ENCODE measurements around the gene ASNSD1.

ASNSD1 gene

GRCh38 chr2:189621781-189622180, 39.5 kb upstream of the ASNSD1 start:
- TF ChIP-seq, protein P1, sequence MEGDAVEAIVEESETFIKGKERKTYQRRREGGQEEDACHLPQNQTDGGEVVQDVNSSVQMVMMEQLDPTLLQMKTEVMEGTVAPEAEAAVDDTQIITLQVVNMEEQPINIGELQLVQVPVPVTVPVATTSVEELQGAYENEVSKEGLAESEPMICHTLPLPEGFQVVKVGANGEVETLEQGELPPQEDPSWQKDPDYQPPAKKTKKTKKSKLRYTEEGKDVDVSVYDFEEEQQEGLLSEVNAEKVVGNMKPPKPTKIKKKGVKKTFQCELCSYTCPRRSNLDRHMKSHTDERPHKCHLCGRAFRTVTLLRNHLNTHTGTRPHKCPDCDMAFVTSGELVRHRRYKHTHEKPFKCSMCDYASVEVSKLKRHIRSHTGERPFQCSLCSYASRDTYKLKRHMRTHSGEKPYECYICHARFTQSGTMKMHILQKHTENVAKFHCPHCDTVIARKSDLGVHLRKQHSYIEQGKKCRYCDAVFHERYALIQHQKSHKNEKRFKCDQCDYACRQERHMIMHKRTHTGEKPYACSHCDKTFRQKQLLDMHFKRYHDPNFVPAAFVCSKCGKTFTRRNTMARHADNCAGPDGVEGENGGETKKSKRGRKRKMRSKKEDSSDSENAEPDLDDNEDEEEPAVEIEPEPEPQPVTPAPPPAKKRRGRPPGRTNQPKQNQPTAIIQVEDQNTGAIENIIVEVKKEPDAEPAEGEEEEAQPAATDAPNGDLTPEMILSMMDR (IDR thresholded peaks at IDR 0.05; ENCODE audit: low read depth, low read length, missing control alignments): no peak
- Histone ChIP-seq H3K27me3 (replicated peaks) (no peaks in the 10 kb centered on the region), H3K27ac (no peak overlapping the region), H3K4me3 (ENCODE audit: low read depth, low read length) (no peak overlapping the region), H3K36me3 (replicated peaks) (no peaks in the 10 kb centered on the region)
- in situ Hi-C loops (cut with HindIII; ENCODE audit: low pct_ligation_motif_present, low sequenced_read_pairs): no loop called here
- no peak for DNase-seq

DNA sequence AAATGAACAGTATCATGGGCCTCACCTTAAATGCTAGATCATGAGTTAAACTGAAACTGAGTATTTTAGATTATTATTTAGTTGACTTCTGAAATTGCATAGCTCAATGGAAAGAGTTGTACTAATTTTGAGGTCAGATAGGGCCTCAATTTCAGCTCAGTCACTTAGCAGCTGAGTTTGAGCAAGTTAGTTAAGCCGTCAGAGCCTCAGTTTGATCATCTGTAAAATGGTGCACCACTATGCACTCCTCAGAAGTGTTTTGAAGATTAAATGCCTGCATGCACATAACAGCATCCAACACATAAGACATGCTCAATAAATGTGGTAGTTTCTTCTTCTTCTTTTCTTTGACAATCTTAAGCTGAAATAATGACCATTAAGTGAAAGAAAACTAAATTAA, 38.2 kb upstream of the ASNSD1 start:
- no peak overlapping the region for H3K4me3 ChIP-seq (ENCODE audit: low read depth, low read length)
- TF ChIP-seq, protein P1 (IDR thresholded peaks at IDR 0.05; ENCODE audit: low read depth, low read length, missing control alignments): no peak
- no peaks in the 10 kb centered on the region for H3K27me3 ChIP-seq (replicated peaks)
- H3K27ac ChIP-seq: no peak overlapping the region
- H3K36me3 ChIP-seq (replicated peaks): no peaks in the 10 kb centered on the region
- no peak for DNase-seq
- in situ Hi-C loops (cut with HindIII; ENCODE audit: low pct_ligation_motif_present, low sequenced_read_pairs): no loop called here

GRCh38 chr2:189624648-189625355, 36.5 kb upstream of the ASNSD1 start:
- no peaks in the 10 kb centered on the region for H3K27me3 ChIP-seq (replicated peaks)
- no peak for DNase-seq
- no peaks in the 10 kb centered on the region for H3K36me3 ChIP-seq (replicated peaks)
- H3K27ac ChIP-seq: no peak overlapping the region
- TF ChIP-seq, protein P1 (IDR thresholded peaks at IDR 0.05; ENCODE audit: low read depth, low read length, missing control alignments): no peak
- in situ Hi-C loops (cut with HindIII; ENCODE audit: low pct_ligation_motif_present, low sequenced_read_pairs): loop anchor here (25.0 kb wide), 1 partner anchor 163 kb away; no protein-coding TSS in a partner anchor
- H3K4me3 ChIP-seq (ENCODE audit: low read depth, low read length): no peak overlapping the region

GRCh38 chr2:189625636-189626035, 35.6 kb upstream of the ASNSD1 start:
- TF ChIP-seq, protein P1 (IDR thresholded peaks at IDR 0.05; ENCODE audit: low read depth, low read length, missing control alignments): no peak
- H3K4me3 ChIP-seq (ENCODE audit: low read depth, low read length): no peak overlapping the region
- in situ Hi-C loops (cut with HindIII; ENCODE audit: low pct_ligation_motif_present, low sequenced_read_pairs): loop anchor here (25.0 kb wide), 1 partner anchor 163 kb away; no protein-coding TSS in a partner anchor
- H3K27me3 ChIP-seq (replicated peaks): no peaks in the 10 kb centered on the region
- H3K36me3 ChIP-seq (replicated peaks): no peaks in the 10 kb centered on the region
- DNase-seq: no peak
- H3K27ac ChIP-seq: no peak overlapping the region

- in situ Hi-C loops (cut with HindIII; ENCODE audit: low pct_ligation_motif_present, low sequenced_read_pairs): loop anchor here (25.0 kb wide), 1 partner anchor 165 kb away; no protein-coding TSS in a partner anchor
- no peak overlapping the region for H3K27ac ChIP-seq
- no peak for DNase-seq
- H3K4me3 ChIP-seq (ENCODE audit: low read depth, low read length): no peak overlapping the region
- no peaks in the 10 kb centered on the region for H3K36me3 ChIP-seq (replicated peaks)
- H3K27me3 ChIP-seq (replicated peaks): no peaks in the 10 kb centered on the region
- TF ChIP-seq, protein P1 (IDR thresholded peaks at IDR 0.05; ENCODE audit: low read depth, low read length, missing control alignments): no peak
Observed at GRCh38 chr2:189627789-189628188, 33.5 kb upstream of the ASNSD1 start.

Data from brain microvascular endothelial cell (primary cell).